GM19468 (cell line): ENCODE results near the gene RASD2.

Source experiments
- ATAC-seq: cut with Tn5 transposase; IDR thresholded peaks from one replicate; pipeline ENCODE4 v1.9.1; 2021; ENCODE audit warnings: mild to moderate bottlenecking, moderate library complexity, moderate number of reproducible peaks; ENCODE audit not compliant: unreplicated experiment; ENCODE audit errors: extremely low read depth

RASD2 gene

GRCh38 chr22:35556666-35557065 lies 16.0 kb downstream of the RASD2 start:
- no peak for ATAC-seq

GRCh38 chr22:35558031-35558430 lies 17.4 kb downstream of the RASD2 start:
- no peak for ATAC-seq

GRCh38 chr22:35558719-35559118 lies 18.1 kb downstream of the RASD2 start:
- ATAC-seq, result no peak

GRCh38 chr22:35559354-35560005 lies 18.8 kb downstream of the RASD2 start:
- no peak for ATAC-seq

- ATAC-seq, result no peak
Observed at GRCh38 chr22:35560366-35560765, 19.7 kb downstream of the RASD2 start.

- ATAC-seq, result no peak
Observed at GRCh38 chr22:35560824-35561223, 20.2 kb downstream of the RASD2 start.

GRCh38 chr22:35561796-35562526 lies 21.3 kb downstream of the RASD2 start:
- ATAC-seq, result no peak

- no peak for ATAC-seq
Observed at GRCh38 chr22:35563211-35563610, 22.6 kb downstream of the RASD2 start.

- ATAC-seq, result no peak
Observed at GRCh38 chr22:35564975-35565867, 24.6 kb downstream of the RASD2 start.

- no peak for ATAC-seq
Observed at GRCh38 chr22:35567351-35568141, 26.9 kb downstream of the RASD2 start.

- ATAC-seq, result no peak
Observed at GRCh38 chr22:35568751-35569739, 28.4 kb downstream of the RASD2 start.

- no peak for ATAC-seq
Observed at GRCh38 chr22:35569916-35570315, 29.3 kb downstream of the RASD2 start.

- ATAC-seq, result no peak
Observed at GRCh38 chr22:35570686-35571194, 30.1 kb downstream of the RASD2 start.

GRCh38 chr22:35572556-35572955 lies 31.9 kb downstream of the RASD2 start:
- ATAC-seq, result no peak

GRCh38 chr22:35575116-35575748 lies 34.6 kb downstream of the RASD2 start:
- no peak for ATAC-seq

GRCh38 chr22:35576671-35577070 lies 36.0 kb downstream of the RASD2 start:
- ATAC-seq, result no peak

- no peak for ATAC-seq
Observed at GRCh38 chr22:35577799-35578659, 37.4 kb downstream of the RASD2 start.
